HL-60 (cell line): ENCODE measurements around the gene AIG1.

Source experiments
- CTCF ChIP-seq: IDR thresholded peaks from one replicate; pipeline ENCODE4 v1.5.1; 2011; ENCODE audit warnings: low read length, control low read depth, inconsistent platforms; ENCODE audit not compliant: insufficient read depth
- GABPA ChIP-seq: IDR thresholded peaks from 2 replicates; pipeline ENCODE4 v1.6.1; 2012; ENCODE audit warnings: low read depth
- POLR2AphosphoS5 ChIP-seq: IDR thresholded peaks from 2 replicates; pipeline ENCODE4 v1.6.1; 2012; ENCODE audit warnings: low read depth

- TF ChIP-seq CTCF (no peak), POLR2AphosphoS5 (no peak), GABPA (no peak)
Measured at GRCh38 chr6:143361536-143362191, 301.0 kb downstream of the AIG1 start.
